Measurements from ENCODE around the gene NTN4.

- no peak for TF ChIP-seq ZFP3 (CRISPR knock-in tag; IDR thresholded peaks at IDR 0.05)
- no peak for TF ChIP-seq TSHZ2 (CRISPR knock-in tag; IDR thresholded peaks at IDR 0.05)
- no peak for TF ChIP-seq ZFP30 (CRISPR knock-in tag; IDR thresholded peaks at IDR 0.05)
- TF ChIP-seq PATZ1 (CRISPR knock-in tag; IDR thresholded peaks at IDR 0.05; ENCODE audit: borderline replicate concordance), result no peak
- TF ChIP-seq, protein P1, sequence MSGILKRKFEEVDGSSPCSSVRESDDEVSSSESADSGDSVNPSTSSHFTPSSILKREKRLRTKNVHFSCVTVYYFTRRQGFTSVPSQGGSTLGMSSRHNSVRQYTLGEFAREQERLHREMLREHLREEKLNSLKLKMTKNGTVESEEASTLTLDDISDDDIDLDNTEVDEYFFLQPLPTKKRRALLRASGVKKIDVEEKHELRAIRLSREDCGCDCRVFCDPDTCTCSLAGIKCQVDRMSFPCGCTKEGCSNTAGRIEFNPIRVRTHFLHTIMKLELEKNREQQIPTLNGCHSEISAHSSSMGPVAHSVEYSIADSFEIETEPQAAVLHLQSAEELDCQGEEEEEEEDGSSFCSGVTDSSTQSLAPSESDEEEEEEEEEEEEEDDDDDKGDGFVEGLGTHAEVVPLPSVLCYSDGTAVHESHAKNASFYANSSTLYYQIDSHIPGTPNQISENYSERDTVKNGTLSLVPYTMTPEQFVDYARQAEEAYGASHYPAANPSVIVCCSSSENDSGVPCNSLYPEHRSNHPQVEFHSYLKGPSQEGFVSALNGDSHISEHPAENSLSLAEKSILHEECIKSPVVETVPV (CRISPR knock-in tag; IDR thresholded peaks at IDR 0.05), result no peak
- TF ChIP-seq PPARA (CRISPR knock-in tag; IDR thresholded peaks at IDR 0.05; ENCODE audit: borderline replicate concordance), result no peak
- no peak for TF ChIP-seq ZC3H10 (CRISPR knock-in tag; IDR thresholded peaks at IDR 0.05)
- TF ChIP-seq TCF4 (CRISPR knock-in tag; IDR thresholded peaks at IDR 0.05; ENCODE audit: borderline replicate concordance), result no peak
- TF ChIP-seq, protein P2, sequence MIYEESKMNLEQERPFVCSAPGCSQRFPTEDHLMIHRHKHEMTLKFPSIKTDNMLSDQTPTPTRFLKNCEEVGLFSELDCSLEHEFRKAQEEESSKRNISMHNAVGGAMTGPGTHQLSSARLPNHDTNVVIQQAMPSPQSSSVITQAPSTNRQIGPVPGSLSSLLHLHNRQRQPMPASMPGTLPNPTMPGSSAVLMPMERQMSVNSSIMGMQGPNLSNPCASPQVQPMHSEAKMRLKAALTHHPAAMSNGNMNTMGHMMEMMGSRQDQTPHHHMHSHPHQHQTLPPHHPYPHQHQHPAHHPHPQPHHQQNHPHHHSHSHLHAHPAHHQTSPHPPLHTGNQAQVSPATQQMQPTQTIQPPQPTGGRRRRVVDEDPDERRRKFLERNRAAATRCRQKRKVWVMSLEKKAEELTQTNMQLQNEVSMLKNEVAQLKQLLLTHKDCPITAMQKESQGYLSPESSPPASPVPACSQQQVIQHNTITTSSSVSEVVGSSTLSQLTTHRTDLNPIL (CRISPR knock-in tag; IDR thresholded peaks at IDR 0.05; ENCODE audit: low read depth), result no peak
These were observed 174.8 kb downstream of the NTN4 start for GRCh38 chr12:95615749-95616148.

Data from SK-N-SH treated with all-trans-retinoic acid at 6 μM for 48 hours (cell line).